Tibial nerve (tissue), 4 donors: ENCODE results near the gene POP7. TPM values are rescaled to one million over a fixed set of nuclear protein-coding genes. Genes with fewer than 3 reads are reported as not detected.

ENCODE experiments used
- DNase-seq, 2 donors: peaks; one replicate each; pipeline ENCODE4 v3.0.0-alpha.2; 2019; ENCODE audit warnings: low spot score in 2 of 2
- H3K27ac ChIP-seq, 4 donors: fragments of 200-600 bp; sonication (generic) in 3 of 4; one replicate each; pipeline ENCODE4 v1.5.1; 2017 to 2019; ENCODE audit warnings: mild to moderate bottlenecking in 1 of 4
- H3K27me3 ChIP-seq, 2 donors: fragments of 200-600 bp; sonication (generic) in 1 of 2; one replicate each; pipeline versions ENCODE4 v1.5.1 to v1.6.0; 2017 to 2019
- H3K36me3 ChIP-seq, 3 donors: fragments of 200-600 bp; sonication (generic); one replicate each; pipeline ENCODE4 v1.5.1; 2018 to 2019
- H3K4me1 ChIP-seq, 4 donors: fragments of 200-600 bp; sonication (generic) in 3 of 4; one replicate each; pipeline ENCODE4 v1.5.1; 2017 to 2019
- H3K4me3 ChIP-seq, 4 donors: fragments of 200-600 bp; sonication (generic) in 3 of 4; one replicate each; pipeline ENCODE4 v1.5.1; 2017 to 2019; ENCODE audit warnings: mild to moderate bottlenecking in 1 of 4, moderate library complexity in 1 of 4
- H3K9me3 ChIP-seq, 4 donors: fragments of 200-600 bp; sonication (generic) in 3 of 4; one replicate each; pipeline ENCODE4 v1.5.1; 2017 to 2019
- EP300 ChIP-seq, 2 donors: sonication (generic); formaldehyde crosslinking; IDR thresholded peaks; one replicate each; pipeline ENCODE4 v1.6.1; 2017; ENCODE audit warnings: antibody characterized with exemption in 2 of 2, mild to moderate bottlenecking in 1 of 2
- POLR2A ChIP-seq, 2 donors: fragments of 450-650 bp; IDR thresholded peaks; one replicate each; pipeline ENCODE4 v1.6.1; 2017; ENCODE audit warnings: antibody characterized with exemption in 2 of 2, mild to moderate bottlenecking in 2 of 2, moderate library complexity in 2 of 2
- WGBS, 2 donors: methylation state at CpG; one replicate each; pipeline ENCODE4 v1.1.5; 2018; 5-methylcytosine and 5-hydroxymethylcytosine counted together
- total RNA-seq, 4 donors: library from RNA; depleted of rRNA; stranded (reverse); fragments of >200 nt; gene quantifications; one replicate each; pipeline ENCODE4 v1.1.0, GENCODE V29; 2016
- TF ChIP-seq, protein P1 (sequence below), 5 experiments: fragments of 200-600 bp in 3 of 5; fragments of 450-650 bp in 2 of 5; sonication (generic) in 3 of 5; IDR thresholded peaks; one replicate each; pipeline ENCODE4 v1.5.1; 2016 to 2019; ENCODE audit warnings: antibody characterized with exemption in 5 of 5, mild to moderate bottlenecking in 3 of 5, moderate library complexity in 2 of 5

The POP7 gene
- total RNA-seq, 4 donors from 2014 or later, result 23.1 to 50.7 (median 35.6) TPM

- Histone ChIP-seq H3K27me3 (peaks cover 0 to 32% of the 10 kb centered on the region in 2 donors), H3K36me3 (no peaks in the 10 kb centered on the region), H3K4me1 (no peaks in the 10 kb centered on the region), H3K4me3 (no peak overlapping the region), H3K27ac (no peak overlapping the region), H3K9me3 (no peaks in the 10 kb centered on the region)
- no peak for TF ChIP-seq EP300 (IDR thresholded peaks at IDR 0.05)
- TF ChIP-seq, protein P1, sequence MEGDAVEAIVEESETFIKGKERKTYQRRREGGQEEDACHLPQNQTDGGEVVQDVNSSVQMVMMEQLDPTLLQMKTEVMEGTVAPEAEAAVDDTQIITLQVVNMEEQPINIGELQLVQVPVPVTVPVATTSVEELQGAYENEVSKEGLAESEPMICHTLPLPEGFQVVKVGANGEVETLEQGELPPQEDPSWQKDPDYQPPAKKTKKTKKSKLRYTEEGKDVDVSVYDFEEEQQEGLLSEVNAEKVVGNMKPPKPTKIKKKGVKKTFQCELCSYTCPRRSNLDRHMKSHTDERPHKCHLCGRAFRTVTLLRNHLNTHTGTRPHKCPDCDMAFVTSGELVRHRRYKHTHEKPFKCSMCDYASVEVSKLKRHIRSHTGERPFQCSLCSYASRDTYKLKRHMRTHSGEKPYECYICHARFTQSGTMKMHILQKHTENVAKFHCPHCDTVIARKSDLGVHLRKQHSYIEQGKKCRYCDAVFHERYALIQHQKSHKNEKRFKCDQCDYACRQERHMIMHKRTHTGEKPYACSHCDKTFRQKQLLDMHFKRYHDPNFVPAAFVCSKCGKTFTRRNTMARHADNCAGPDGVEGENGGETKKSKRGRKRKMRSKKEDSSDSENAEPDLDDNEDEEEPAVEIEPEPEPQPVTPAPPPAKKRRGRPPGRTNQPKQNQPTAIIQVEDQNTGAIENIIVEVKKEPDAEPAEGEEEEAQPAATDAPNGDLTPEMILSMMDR (IDR thresholded peaks at IDR 0.05), result no peak
- TF ChIP-seq POLR2A (IDR thresholded peaks at IDR 0.05), result no peak
- DNase-seq, result no peak
- WGBS, 2 donors, result 86 to 91% methylated on average over 5 of the region's 5 CpGs
Observed at GRCh38 chr7:100752994-100753393, 47.1 kb downstream of the POP7 start.

- Histone ChIP-seq H3K27ac (no peak overlapping the region), H3K4me1 (no peaks in the 10 kb centered on the region), H3K9me3 (no peaks in the 10 kb centered on the region), H3K4me3 (no peak overlapping the region), H3K27me3 (peaks cover 0 to 24% of the 10 kb centered on the region in 2 donors), H3K36me3 (no peaks in the 10 kb centered on the region)
- no peak for DNase-seq
- WGBS, 2 donors, result 80 to 86% methylated on average over 3 of the region's 3 CpGs
- TF ChIP-seq POLR2A (IDR thresholded peaks at IDR 0.05) (no peak), EP300 (IDR thresholded peaks at IDR 0.05) (no peak)
- TF ChIP-seq, protein P1 (IDR thresholded peaks at IDR 0.05), result no peak
Observed at GRCh38 chr7:100753750-100754149, 47.8 kb downstream of the POP7 start.

Other genes with a start within 250 kb of the POP7 start
- gene SPACDR, start 241.9 kb upstream of the POP7 start, total RNA-seq, result 1 to 10 TPM in 3 of 4 donors, not detected in 1; 1.5 to 2.1 (median 1.8) TPM
- 100 to 1,000 TPM; 154 to 224 (median 188) TPM for gene TSC22D4, start 226.9 kb upstream of the POP7 start, total RNA-seq
- gene NYAP1, start 222.2 kb upstream of the POP7 start, total RNA-seq, result 10 to 100 TPM in 3 of 4 donors, 1 to 10 TPM in 1; 8.8 to 21.3 (median 11.4) TPM
- gene AGFG2, start 166.9 kb upstream of the POP7 start, total RNA-seq, result 10 to 100 TPM; 17.1 to 54.6 (median 35.0) TPM
- 1 to 10 TPM; 2.4 to 8.4 (median 4.6) TPM for gene SAP25, start 132.2 kb upstream of the POP7 start, total RNA-seq
- 100 to 1,000 TPM; 135 to 174 (median 170) TPM for gene LRCH4, start 120.0 kb upstream of the POP7 start, total RNA-seq
- gene FBXO24, start 119.8 kb upstream of the POP7 start, total RNA-seq, result 1 to 10 TPM in 1 of 4 donors, under 1 TPM in 2, not detected in 1; 0.30 to 2.2 (median 0.84) TPM
- gene PCOLCE, start 103.8 kb upstream of the POP7 start, total RNA-seq, result 100 to 1,000 TPM in 3 of 4 donors, 10 to 100 TPM in 1; 55.9 to 155 (median 125) TPM
- 10 to 100 TPM in 3 of 4 donors, 1 to 10 TPM in 1; 9.4 to 31.2 (median 24.3) TPM for gene MOSPD3, start 93.6 kb upstream of the POP7 start, total RNA-seq
- gene TFR2, start 64.6 kb upstream of the POP7 start, total RNA-seq, result 1 to 10 TPM in 1 of 4 donors, not detected in 3; 2.1 TPM
- not detected for gene ACTL6B, start 49.7 kb upstream of the POP7 start, total RNA-seq
- 100 to 1,000 TPM; 185 to 290 (median 248) TPM for gene GNB2, start 32.4 kb upstream of the POP7 start, total RNA-seq
- 10 to 100 TPM; 50.9 to 98.1 (median 64.7) TPM for gene GIGYF1, start 11.9 kb upstream of the POP7 start, total RNA-seq
- under 1 TPM in 2 of 4 donors, not detected in 2; 0.30 to 0.59 TPM for gene EPO, start 14.3 kb downstream of the POP7 start, total RNA-seq
- not detected for gene ZAN, start 27.5 kb downstream of the POP7 start, total RNA-seq
- gene EPHB4, start 121.4 kb downstream of the POP7 start, total RNA-seq, result 10 to 100 TPM; 15.5 to 37.5 (median 25.9) TPM
- gene SLC12A9, start 146.6 kb downstream of the POP7 start, total RNA-seq, result 10 to 100 TPM; 11.8 to 36.8 (median 32.1) TPM
- gene TRIP6, start 161.3 kb downstream of the POP7 start, total RNA-seq, result 100 to 1,000 TPM in 1 of 4 donors, 10 to 100 TPM in 3; 63.9 to 119 (median 80.8) TPM
- gene SRRT, start 169.0 kb downstream of the POP7 start, total RNA-seq, result 100 to 1,000 TPM in 1 of 4 donors, 10 to 100 TPM in 3; 72.6 to 124 (median 88.6) TPM
- gene UFSP1, start 183.6 kb downstream of the POP7 start, total RNA-seq, result 10 to 100 TPM in 1 of 4 donors, 1 to 10 TPM in 3; 2.8 to 13.3 (median 5.0) TPM
- 1 to 10 TPM in 1 of 4 donors, not detected in 3; 3.0 TPM for gene ACHE, start 189.8 kb downstream of the POP7 start, total RNA-seq
- under 1 TPM in 1 of 4 donors, not detected in 3; 0.22 TPM for gene MUC3A, start 243.4 kb downstream of the POP7 start, total RNA-seq